Activated T-cell treated with anti-CD3 and anti-CD28 coated beads, Interleukin-2, amount 50 U/mL, for 4 hours (primary cell): ENCODE data around the gene ADAMTS20. TPM values are rescaled to one million over a fixed set of nuclear protein-coding genes. Genes with fewer than 3 reads are reported as not detected.

Experiments used
- ATAC-seq, 2 donors: fragments of 200-7000 bp; cut with Tn5 transposase; one replicate each; pipeline ENCODE4 v1.10.0; 2021
- DNase-seq: peaks from one replicate; pipeline ENCODE4 v3.0.0-alpha.2; 2020
- H3K27me3 Mint-ChIP-seq: one replicate; pipeline ENCODE4 v1.8.0; 2021; ENCODE audit warnings: low read depth, mixed read lengths
- H3K36me3 Mint-ChIP-seq: one replicate; pipeline ENCODE4 v1.8.0; 2022; ENCODE audit warnings: mixed read lengths; ENCODE audit not compliant: insufficient read depth
- H3K4me1 Mint-ChIP-seq: one replicate; pipeline ENCODE4 v1.8.0; 2021; ENCODE audit warnings: low read depth, mixed read lengths
- H3K4me3 Mint-ChIP-seq: one replicate; pipeline ENCODE4 v1.8.0; 2021; ENCODE audit warnings: mild to moderate bottlenecking, moderate library complexity, mixed read lengths
- H3K9me3 Mint-ChIP-seq: one replicate; pipeline ENCODE4 v1.8.0; 2021; ENCODE audit warnings: mixed read lengths
- total RNA-seq, 3 donors: library from RNA; stranded (reverse); gene quantifications; one replicate each; pipeline ENCODE4 v1.2.1, GENCODE V29; 2021

Gene ADAMTS20, protein sequence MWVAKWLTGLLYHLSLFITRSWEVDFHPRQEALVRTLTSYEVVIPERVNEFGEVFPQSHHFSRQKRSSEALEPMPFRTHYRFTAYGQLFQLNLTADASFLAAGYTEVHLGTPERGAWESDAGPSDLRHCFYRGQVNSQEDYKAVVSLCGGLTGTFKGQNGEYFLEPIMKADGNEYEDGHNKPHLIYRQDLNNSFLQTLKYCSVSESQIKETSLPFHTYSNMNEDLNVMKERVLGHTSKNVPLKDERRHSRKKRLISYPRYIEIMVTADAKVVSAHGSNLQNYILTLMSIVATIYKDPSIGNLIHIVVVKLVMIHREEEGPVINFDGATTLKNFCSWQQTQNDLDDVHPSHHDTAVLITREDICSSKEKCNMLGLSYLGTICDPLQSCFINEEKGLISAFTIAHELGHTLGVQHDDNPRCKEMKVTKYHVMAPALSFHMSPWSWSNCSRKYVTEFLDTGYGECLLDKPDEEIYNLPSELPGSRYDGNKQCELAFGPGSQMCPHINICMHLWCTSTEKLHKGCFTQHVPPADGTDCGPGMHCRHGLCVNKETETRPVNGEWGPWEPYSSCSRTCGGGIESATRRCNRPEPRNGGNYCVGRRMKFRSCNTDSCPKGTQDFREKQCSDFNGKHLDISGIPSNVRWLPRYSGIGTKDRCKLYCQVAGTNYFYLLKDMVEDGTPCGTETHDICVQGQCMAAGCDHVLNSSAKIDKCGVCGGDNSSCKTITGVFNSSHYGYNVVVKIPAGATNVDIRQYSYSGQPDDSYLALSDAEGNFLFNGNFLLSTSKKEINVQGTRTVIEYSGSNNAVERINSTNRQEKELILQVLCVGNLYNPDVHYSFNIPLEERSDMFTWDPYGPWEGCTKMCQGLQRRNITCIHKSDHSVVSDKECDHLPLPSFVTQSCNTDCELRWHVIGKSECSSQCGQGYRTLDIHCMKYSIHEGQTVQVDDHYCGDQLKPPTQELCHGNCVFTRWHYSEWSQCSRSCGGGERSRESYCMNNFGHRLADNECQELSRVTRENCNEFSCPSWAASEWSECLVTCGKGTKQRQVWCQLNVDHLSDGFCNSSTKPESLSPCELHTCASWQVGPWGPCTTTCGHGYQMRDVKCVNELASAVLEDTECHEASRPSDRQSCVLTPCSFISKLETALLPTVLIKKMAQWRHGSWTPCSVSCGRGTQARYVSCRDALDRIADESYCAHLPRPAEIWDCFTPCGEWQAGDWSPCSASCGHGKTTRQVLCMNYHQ (N-terminal part only)
- total RNA-seq = not detected

DNA sequence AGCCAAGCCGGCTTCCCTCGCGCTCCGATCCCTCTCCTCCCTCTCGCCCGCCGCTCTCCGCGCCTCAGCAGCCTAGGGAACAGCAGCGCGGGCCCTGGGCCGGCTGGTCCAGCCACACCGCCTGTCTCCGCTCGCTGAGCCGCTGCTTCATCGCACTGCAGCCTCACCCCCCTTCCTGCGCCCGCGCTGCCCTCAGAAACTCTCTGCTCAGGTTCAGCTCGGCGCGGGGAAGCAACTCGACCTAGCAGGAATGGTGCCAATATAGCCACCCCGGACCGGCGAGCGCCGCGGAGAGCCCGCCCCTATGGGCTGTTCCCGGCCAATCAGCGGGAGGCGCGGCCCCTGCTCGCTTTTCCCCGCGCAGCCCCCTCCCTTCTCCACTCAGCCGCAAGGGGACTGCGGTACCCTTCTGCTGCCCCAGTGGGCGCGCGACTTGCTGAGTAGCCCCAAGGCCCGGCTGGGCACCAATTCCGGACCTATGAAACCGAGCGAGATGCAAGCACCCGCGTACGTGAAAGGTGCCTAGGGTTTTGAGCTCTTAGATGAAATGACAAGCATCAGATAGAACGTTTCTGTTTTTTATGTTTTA, at the start of gene ADAMTS20:
Gene ADAMTS20, minus strand, starts transcription at position 233 of the 589 bp plus-strand sequence. CDS start 282 bp downstream, outside the sequence.
- DNase-seq (no peak), ATAC-seq (no peak)
- Mint-ChIP-seq H3K4me1 (no peaks in the 10 kb centered on the region), H3K4me3 (no peak within 1 kb of the TSS), H3K36me3 (no peaks in the 10 kb centered on the region), H3K27me3 (peaks cover 29% of the 10 kb centered on the region), H3K9me3 (peaks cover 18% of the 10 kb centered on the region)

DNA sequence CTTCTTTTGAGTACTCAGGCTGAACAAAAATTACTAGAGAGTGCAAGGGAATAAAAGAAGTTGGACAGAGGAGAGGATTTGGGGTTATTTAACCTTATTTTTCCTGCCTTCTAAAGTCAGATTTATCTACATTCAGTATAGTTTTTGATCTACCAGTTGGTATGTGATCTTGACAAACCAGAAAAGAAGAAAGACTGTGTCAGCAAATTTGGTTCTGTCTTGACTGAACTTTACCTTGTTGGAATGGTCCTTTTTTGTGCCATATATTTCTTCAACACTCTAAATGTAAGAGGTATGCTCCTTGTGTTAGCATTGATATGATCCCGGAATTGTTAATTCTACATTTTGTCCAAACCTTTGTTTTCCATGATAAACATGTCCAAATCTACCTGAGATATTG, 47.7 kb upstream of the ADAMTS20 start:
- no peaks in the 10 kb centered on the region for H3K4me1 Mint-ChIP-seq
- H3K27me3 Mint-ChIP-seq = peaks cover 5% of the 10 kb centered on the region
- no peak for ATAC-seq
- DNase-seq = no peak
- no peaks in the 10 kb centered on the region for H3K9me3 Mint-ChIP-seq
- no peaks in the 10 kb centered on the region for H3K36me3 Mint-ChIP-seq
- no peak overlapping the region for H3K4me3 Mint-ChIP-seq

DNA sequence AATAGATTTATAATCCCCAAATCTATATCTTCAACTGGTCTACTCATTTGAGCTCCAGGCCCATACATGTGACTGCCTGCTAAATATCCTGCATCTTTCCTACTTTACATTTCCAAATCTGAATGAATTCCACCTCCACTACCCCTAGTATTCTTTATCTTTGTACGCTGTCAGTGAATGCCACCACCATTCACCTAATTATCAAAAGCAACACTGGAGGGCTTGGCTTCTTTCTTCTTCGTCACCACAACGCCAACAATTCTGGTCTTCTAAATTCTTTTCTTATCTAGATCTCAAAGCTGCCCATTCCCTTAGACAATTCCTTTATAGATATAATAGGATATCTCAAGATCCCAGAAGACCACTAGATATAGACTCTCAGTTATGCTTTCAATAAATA, 47.1 kb upstream of the ADAMTS20 start:
- Mint-ChIP-seq H3K9me3 (no peaks in the 10 kb centered on the region), H3K27me3 (peaks cover 5% of the 10 kb centered on the region), H3K4me3 (no peak overlapping the region), H3K36me3 (no peaks in the 10 kb centered on the region), H3K4me1 (no peaks in the 10 kb centered on the region)
- ATAC-seq = no peak
- DNase-seq = no peak

DNA sequence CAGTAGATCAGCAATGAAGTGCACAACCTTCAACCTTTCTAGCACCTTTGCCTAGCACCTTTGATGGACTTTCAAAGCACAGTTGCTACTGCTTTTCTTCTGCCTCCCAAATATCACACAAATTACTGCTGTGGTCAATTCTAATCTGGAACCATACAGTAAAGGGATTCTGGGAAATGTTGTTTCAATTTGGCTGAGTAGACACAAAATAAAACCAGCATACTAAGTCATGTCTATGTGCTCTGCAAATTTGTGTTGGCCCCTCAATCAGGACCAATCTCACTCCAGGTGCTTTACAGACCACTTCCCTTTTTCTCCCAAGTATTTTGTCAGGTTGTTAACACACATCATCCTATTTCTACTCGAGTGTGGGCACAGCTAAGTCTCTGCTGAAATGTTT, 38.3 kb upstream of the ADAMTS20 start:
- no peak overlapping the region for H3K4me3 Mint-ChIP-seq
- ATAC-seq (no peak), DNase-seq (no peak)
- H3K36me3 Mint-ChIP-seq = no peaks in the 10 kb centered on the region
- H3K4me1 Mint-ChIP-seq = no peaks in the 10 kb centered on the region
- no peaks in the 10 kb centered on the region for H3K27me3 Mint-ChIP-seq
- H3K9me3 Mint-ChIP-seq = no peaks in the 10 kb centered on the region

DNA sequence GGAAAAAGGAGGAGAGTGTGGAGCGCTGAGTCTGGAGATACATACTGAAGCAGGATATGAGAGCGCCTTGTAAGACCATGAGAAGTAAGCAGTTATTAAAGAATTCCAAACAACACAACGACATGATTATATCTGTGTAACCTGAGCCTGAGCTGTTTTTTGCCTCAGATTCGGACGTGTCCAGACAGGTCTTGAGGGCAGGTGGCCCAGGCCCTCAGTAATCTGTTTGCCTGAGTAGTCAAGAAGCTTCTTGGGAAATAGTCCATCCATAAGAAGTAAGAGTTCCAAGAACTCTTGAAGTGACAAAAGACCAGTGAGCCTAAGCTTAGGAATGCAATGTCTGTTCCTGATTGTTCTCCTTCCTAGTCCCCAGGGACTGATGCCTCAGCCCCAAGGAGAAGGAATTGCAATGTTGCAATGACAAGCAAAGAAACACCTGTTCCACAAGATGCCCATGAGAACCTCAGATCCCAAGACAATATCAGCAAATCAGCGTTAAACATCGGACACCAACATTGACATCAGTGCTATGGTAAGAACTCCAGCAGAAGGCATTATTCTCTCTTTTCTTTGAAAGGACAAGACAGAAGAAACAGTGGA, 34.7 kb upstream of the ADAMTS20 start:
- ATAC-seq = no peak
- Mint-ChIP-seq H3K36me3 (no peaks in the 10 kb centered on the region), H3K9me3 (peaks cover 2% of the 10 kb centered on the region), H3K4me1 (no peaks in the 10 kb centered on the region), H3K27me3 (no peaks in the 10 kb centered on the region), H3K4me3 (no peak overlapping the region)
- DNase-seq = no peak

DNA sequence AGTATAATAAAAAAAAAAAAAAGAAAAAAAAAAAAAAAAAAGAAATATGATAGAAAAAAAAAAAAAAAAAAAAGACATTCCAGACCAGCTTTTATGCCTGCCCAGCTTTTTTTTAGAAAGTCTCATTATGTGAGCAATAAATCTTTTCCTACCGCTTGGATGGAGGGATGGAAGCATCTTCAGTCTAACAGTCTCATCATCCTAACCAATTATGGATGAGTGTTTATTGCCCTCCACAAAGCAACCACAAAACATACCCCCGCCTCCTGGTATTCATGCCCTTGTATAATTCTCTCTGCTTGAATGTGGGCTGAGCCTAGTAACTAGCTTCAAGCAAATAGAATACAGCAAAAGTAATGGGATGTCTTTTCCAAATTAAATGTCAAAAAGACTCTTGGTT, 33.7 kb upstream of the ADAMTS20 start:
- H3K36me3 Mint-ChIP-seq = no peaks in the 10 kb centered on the region
- DNase-seq (no peak), ATAC-seq (no peak)
- H3K27me3 Mint-ChIP-seq = no peaks in the 10 kb centered on the region
- H3K4me3 Mint-ChIP-seq = no peak overlapping the region
- H3K4me1 Mint-ChIP-seq = no peaks in the 10 kb centered on the region
- H3K9me3 Mint-ChIP-seq = peaks cover 4% of the 10 kb centered on the region

DNA sequence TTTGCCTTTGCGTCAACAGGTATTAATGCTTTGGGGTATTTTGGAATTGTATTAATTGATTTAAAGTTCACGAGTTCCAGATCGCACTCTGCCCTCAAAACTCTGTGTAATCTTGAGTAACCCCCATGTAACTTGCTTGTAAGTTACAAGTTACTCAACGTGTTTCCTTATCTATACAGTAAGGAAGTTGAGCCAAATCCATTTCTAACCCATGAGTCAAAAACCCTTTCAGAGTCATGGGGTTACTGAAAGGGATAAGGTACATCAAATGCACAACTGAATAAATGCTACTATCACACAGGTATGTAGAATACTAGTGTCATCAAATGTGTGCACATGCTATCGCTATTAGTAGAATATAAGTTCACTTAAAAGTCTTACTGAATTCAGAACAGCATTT, 28.6 kb upstream of the ADAMTS20 start:
- Mint-ChIP-seq H3K9me3 (peaks cover 4% of the 10 kb centered on the region), H3K36me3 (no peaks in the 10 kb centered on the region), H3K27me3 (peaks cover 2% of the 10 kb centered on the region), H3K4me1 (no peaks in the 10 kb centered on the region), H3K4me3 (no peak overlapping the region)
- DNase-seq = no peak
- no peak for ATAC-seq

DNA sequence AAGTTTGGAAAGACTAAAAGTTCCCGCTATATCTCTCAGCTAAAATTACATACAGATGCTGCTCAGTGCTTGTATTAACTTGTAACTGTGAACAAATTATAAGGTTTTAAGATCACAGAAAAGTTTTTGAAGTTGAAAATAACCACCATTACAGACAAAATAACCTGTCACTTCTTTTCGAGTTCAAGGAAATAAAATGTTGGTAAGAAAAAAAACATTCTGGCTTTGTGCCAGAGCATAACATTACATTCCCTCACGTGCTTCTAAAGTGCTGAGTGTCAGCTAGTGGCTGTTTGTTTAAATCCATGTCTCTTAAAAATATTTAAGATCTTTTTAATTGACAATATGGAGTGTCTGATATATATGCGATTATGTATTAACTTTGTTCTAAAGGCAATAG, 27.2 kb upstream of the ADAMTS20 start:
- H3K36me3 Mint-ChIP-seq = no peaks in the 10 kb centered on the region
- DNase-seq = no peak
- ATAC-seq = no peak
- H3K9me3 Mint-ChIP-seq = peaks cover 4% of the 10 kb centered on the region
- no peak overlapping the region for H3K4me3 Mint-ChIP-seq
- peaks cover 2% of the 10 kb centered on the region for H3K27me3 Mint-ChIP-seq
- H3K4me1 Mint-ChIP-seq = no peaks in the 10 kb centered on the region

DNA sequence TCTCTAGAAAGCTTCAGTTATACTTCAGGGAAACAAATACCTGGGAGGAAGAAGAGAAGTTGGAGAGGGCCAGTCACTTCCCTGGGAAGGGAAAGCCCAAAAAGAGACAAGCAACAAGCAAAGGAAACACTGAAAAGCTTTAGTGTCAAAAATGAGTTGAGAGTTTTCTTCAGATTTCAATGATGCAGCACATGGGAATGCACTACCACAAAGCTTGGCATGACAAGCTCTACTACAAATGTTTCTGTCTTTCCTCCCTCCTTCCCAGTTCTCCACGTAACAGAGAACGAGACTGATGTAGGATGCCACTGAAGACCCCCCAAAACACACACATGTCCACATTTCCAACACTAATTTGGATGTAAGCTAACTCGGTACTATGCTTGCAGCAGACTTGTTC, 26.8 kb upstream of the ADAMTS20 start:
- H3K9me3 Mint-ChIP-seq = peaks cover 4% of the 10 kb centered on the region
- DNase-seq = no peak
- no peaks in the 10 kb centered on the region for H3K36me3 Mint-ChIP-seq
- H3K4me3 Mint-ChIP-seq = no peak overlapping the region
- ATAC-seq = no peak
- H3K27me3 Mint-ChIP-seq = peaks cover 2% of the 10 kb centered on the region
- H3K4me1 Mint-ChIP-seq = no peaks in the 10 kb centered on the region

DNA sequence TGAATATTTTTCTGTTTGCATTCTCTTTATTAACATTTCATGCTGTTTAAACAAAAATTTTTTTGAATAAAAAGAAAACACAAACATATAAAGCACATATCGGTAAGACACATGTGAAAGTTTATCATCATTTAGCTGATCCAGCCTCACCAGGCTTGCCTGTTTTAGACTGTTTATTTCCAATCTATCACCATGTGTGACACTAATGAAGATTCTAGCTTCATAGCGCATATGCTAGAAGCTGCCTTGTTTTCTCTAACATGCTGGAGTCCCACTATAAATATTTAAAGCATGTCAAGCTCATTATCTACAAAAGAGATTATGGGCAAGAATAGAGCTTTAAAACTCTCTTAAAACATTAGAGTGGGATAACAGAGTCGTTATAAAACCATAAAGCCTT, 25.4 kb upstream of the ADAMTS20 start:
- peaks cover 2% of the 10 kb centered on the region for H3K27me3 Mint-ChIP-seq
- ATAC-seq (no peak), DNase-seq (no peak)
- no peaks in the 10 kb centered on the region for H3K4me1 Mint-ChIP-seq
- H3K9me3 Mint-ChIP-seq = peaks cover 4% of the 10 kb centered on the region
- no peaks in the 10 kb centered on the region for H3K36me3 Mint-ChIP-seq
- H3K4me3 Mint-ChIP-seq = no peak overlapping the region

DNA sequence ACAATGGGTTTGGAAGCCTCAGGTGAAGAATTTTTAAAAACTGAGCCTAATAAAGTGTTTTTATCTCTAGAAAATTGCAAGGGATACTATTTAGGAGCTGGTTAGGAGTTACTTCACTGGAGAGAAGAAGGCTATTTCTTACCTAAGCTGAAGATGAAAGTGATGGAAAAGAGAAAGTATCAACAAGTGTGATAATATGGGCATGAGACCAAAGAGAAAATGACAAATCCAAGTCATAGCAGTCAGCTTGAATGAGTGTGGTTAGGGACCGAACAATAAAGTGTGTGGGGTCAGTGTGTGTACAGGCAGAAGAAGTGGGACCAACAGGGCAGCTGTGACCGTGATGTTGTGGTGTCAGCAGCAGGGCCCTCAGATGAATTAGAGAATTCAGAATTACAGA, 24.2 kb upstream of the ADAMTS20 start:
- Mint-ChIP-seq H3K4me1 (no peaks in the 10 kb centered on the region), H3K9me3 (peaks cover 4% of the 10 kb centered on the region), H3K4me3 (no peak overlapping the region), H3K36me3 (no peaks in the 10 kb centered on the region), H3K27me3 (peaks cover 2% of the 10 kb centered on the region)
- no peak for ATAC-seq
- DNase-seq = no peak

DNA sequence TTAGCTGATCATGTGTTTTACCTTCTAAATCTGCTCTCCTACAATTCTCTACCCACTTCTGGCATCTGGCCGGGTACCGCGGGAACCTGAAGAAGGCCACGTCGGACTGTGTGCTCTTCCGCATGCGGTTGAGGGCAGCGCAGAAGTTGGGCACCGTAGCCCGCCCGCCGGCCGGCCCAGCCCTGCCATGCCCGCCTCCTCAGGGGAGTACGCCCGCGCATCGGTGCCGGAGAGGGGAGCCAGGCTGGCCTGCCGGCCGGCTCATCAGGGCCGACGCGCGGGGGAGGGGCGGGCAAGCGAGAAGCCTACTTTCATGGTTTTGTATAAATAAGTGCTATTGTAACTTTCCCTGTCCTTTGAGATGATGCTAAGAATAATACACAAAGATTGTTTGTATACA, 19.9 kb upstream of the ADAMTS20 start:
- Mint-ChIP-seq H3K27me3 (peaks cover 2% of the 10 kb centered on the region), H3K4me3 (no peak overlapping the region), H3K36me3 (no peaks in the 10 kb centered on the region), H3K9me3 (peaks cover 4% of the 10 kb centered on the region), H3K4me1 (no peaks in the 10 kb centered on the region)
- DNase-seq (no peak), ATAC-seq (no peak)

DNA sequence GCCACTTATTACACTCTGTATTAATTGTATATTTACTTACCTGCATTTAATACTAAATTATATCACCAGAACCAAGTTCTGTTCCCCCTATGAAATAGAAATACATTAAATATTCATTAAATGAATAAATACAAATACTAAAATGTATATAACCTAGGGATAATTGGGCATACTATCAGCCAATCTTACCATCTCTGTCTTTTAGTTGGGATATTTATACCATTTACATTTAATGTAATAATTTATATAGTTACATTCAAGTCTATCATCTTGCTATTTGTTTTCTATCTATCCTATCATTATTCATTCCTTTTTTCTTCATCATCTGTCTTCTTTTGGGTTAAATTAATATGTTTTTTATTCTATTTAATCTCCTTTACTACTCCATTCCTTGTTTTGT, 4.1 kb upstream of the ADAMTS20 start:
- Mint-ChIP-seq H3K4me3 (no peak overlapping the region), H3K36me3 (no peaks in the 10 kb centered on the region), H3K4me1 (no peaks in the 10 kb centered on the region), H3K27me3 (peaks cover 22% of the 10 kb centered on the region), H3K9me3 (peaks cover 37% of the 10 kb centered on the region)
- DNase-seq (no peak), ATAC-seq (no peak)
